Gastrocnemius medialis (tissue), 4 donors: Measurements from ENCODE around the gene PTPRT. TPM values are rescaled to one million over a fixed set of nuclear protein-coding genes. Genes with fewer than 3 reads are reported as not detected.

Source experiments
- ATAC-seq, 2 donors: fragments of 150-250 bp; one replicate each; pipeline ENCODE4 v1.9.1; 2016
- DNase-seq, 2 donors: peaks; one replicate each; pipeline ENCODE4 v3.0.0-alpha.2; 2019
- H3K27ac ChIP-seq, 4 donors: fragments of 200-600 bp; sonication (generic); 1 replicate in 1 of 4; 2 replicates in 3 of 4; pipeline ENCODE4 v1.5.1; 2016 to 2018; ENCODE audit warnings: mild to moderate bottlenecking in 2 of 4, moderate library complexity in 1 of 4
- H3K27me3 ChIP-seq, 3 donors: fragments of 200-600 bp; sonication (generic) in 2 of 3; 1 replicate in 1 of 3; 2 replicates in 2 of 3; pipeline versions ENCODE4 v1.5.1 to v1.6.0; 2016 to 2019; ENCODE audit warnings: mild to moderate bottlenecking in 1 of 3, moderate library complexity in 1 of 3
- H3K36me3 ChIP-seq, 2 donors: fragments of 200-600 bp; sonication (generic) in 1 of 2; one replicate each; pipeline ENCODE4 v1.5.1; 2017 to 2018
- H3K4me1 ChIP-seq, 2 donors: fragments of 200-600 bp; sonication (generic) in 1 of 2; one replicate each; pipeline ENCODE4 v1.5.1; 2016 to 2017; ENCODE audit warnings: mild to moderate bottlenecking in 2 of 2
- H3K4me3 ChIP-seq, 4 donors: fragments of 200-600 bp; sonication (generic) in 3 of 4; 1 replicate in 1 of 4; 2 replicates in 3 of 4; pipeline ENCODE4 v1.5.1; 2016 to 2019; ENCODE audit warnings: mild to moderate bottlenecking in 2 of 4
- H3K9me3 ChIP-seq, 3 donors: fragments of 200-600 bp; sonication (generic) in 2 of 3; 1 replicate in 1 of 3; 2 replicates in 2 of 3; pipeline ENCODE4 v1.5.1; 2016 to 2019
- POLR2A ChIP-seq, 2 donors: fragments of 450-650 bp; IDR thresholded peaks; one replicate each; pipeline ENCODE4 v1.6.1; 2017; ENCODE audit warnings: antibody characterized with exemption in 2 of 2, mild to moderate bottlenecking in 2 of 2, moderate library complexity in 2 of 2
- in situ Hi-C, 4 donors: fragments of 200-750 bp; cut with MboI; loops; one replicate each; pipeline versions ENCODE4 v1.15.0 to v1.8.0; 2017; ENCODE audit warnings: low sequenced_read_pairs in 4 of 4
- intact Hi-C: fragments of 100-400 bp; cut with DNase I; formaldehyde crosslinking; loops from one replicate; pipeline ENCODE4 v1.15.1; 2023; ENCODE audit warnings: low total_unique reads
- total RNA-seq, 4 donors: library from RNA; depleted of rRNA; stranded (reverse); fragments of >200 nt; gene quantifications; one replicate each; pipeline versions ENCODE4 v1.1.0 to v1.2.3, GENCODE V29; 2016
- TF ChIP-seq, protein P1 (sequence below), 5 experiments: fragments of 450-650 bp in 3 of 5; fragments of 200-600 bp in 2 of 5; sonication (generic) in 2 of 5; IDR thresholded peaks in 4 of 5; conservative IDR thresholded peaks in 1 of 5; 1 replicate in 4 of 5; 2 replicates in 1 of 5; pipeline ENCODE4 v1.5.1; 2016 to 2019; ENCODE audit warnings: antibody characterized with exemption in 5 of 5, mild to moderate bottlenecking in 3 of 5, moderate library complexity in 3 of 5

PTPRT gene
- total RNA-seq, 4 donors from 2014 or later: not detected

- H3K9me3 ChIP-seq: no peaks in the 10 kb centered on the region
- no peaks in the 10 kb centered on the region for H3K4me1 ChIP-seq
- no peak overlapping the region for H3K4me3 ChIP-seq
- intact Hi-C loops (no loop called here), in situ Hi-C loops (no loop called here)
- DNase-seq: no peak
- no peak overlapping the region for H3K27ac ChIP-seq
- TF ChIP-seq POLR2A (IDR thresholded peaks at IDR 0.05): no peak
- TF ChIP-seq, protein P1, sequence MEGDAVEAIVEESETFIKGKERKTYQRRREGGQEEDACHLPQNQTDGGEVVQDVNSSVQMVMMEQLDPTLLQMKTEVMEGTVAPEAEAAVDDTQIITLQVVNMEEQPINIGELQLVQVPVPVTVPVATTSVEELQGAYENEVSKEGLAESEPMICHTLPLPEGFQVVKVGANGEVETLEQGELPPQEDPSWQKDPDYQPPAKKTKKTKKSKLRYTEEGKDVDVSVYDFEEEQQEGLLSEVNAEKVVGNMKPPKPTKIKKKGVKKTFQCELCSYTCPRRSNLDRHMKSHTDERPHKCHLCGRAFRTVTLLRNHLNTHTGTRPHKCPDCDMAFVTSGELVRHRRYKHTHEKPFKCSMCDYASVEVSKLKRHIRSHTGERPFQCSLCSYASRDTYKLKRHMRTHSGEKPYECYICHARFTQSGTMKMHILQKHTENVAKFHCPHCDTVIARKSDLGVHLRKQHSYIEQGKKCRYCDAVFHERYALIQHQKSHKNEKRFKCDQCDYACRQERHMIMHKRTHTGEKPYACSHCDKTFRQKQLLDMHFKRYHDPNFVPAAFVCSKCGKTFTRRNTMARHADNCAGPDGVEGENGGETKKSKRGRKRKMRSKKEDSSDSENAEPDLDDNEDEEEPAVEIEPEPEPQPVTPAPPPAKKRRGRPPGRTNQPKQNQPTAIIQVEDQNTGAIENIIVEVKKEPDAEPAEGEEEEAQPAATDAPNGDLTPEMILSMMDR (IDR thresholded peaks at IDR 0.05 in 4 of 5, conservative IDR thresholded peaks at IDR 0.05 in 1 of 5): no peak
- ATAC-seq: no peak
- H3K36me3 ChIP-seq: no peaks in the 10 kb centered on the region
- no peaks in the 10 kb centered on the region for H3K27me3 ChIP-seq
Observed at GRCh38 chr20:42380287-42380686, 809.4 kb downstream of the PTPRT start.

DNA sequence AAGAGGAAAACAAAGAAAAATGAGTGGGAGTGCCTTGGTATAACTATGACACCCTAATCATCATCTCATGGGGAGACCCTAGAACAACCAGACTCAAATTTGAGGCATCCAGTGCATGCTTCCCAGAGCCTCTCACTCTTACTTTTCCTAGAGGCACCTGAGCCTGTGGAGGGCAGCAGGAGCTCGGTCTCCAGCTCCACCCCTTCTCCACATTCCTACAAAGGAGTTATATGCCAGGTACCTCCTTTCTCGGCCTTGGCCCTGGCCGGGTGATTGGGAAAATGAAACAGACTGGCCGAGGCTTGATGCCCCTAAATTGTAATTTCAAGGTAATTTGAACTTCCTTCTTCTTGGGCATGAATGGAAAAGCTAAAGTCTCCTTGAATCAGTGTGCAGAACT lies 810.3 kb downstream of the PTPRT start:
- Histone ChIP-seq H3K27ac (no peak overlapping the region), H3K9me3 (no peaks in the 10 kb centered on the region), H3K4me3 (no peak overlapping the region), H3K27me3 (no peaks in the 10 kb centered on the region), H3K36me3 (no peaks in the 10 kb centered on the region), H3K4me1 (no peaks in the 10 kb centered on the region)
- in situ Hi-C loops: no loop called here
- ATAC-seq: no peak
- intact Hi-C loops: no loop called here
- no peak for TF ChIP-seq POLR2A (IDR thresholded peaks at IDR 0.05)
- TF ChIP-seq, protein P1 (IDR thresholded peaks at IDR 0.05 in 4 of 5, conservative IDR thresholded peaks at IDR 0.05 in 1 of 5): no peak
- DNase-seq: no peak

DNA sequence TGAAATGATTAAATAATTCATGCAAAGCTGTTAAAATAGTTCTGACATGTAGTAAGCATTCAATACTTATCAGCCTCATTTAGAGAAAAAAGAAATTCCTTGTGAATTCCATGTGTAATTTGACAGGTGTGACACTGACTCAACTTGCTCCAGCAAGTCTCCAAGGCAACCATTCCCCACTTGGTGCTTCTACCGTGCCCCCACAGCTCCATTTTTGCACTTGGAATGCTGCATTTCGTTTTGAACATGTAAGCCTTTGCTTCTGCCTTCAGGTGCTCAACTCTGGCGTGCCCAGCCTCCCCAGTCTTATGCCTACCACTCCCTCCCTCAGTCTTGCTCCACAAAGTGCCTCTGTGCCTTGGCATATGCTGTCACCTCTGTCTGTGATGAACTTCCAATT lies 810.9 kb downstream of the PTPRT start:
- H3K27ac ChIP-seq: no peak overlapping the region
- H3K4me3 ChIP-seq: no peak overlapping the region
- DNase-seq (no peak), ATAC-seq (no peak)
- in situ Hi-C loops: no loop called here
- TF ChIP-seq, protein P1 (IDR thresholded peaks at IDR 0.05 in 4 of 5, conservative IDR thresholded peaks at IDR 0.05 in 1 of 5): no peak
- TF ChIP-seq POLR2A (IDR thresholded peaks at IDR 0.05): no peak
- no peaks in the 10 kb centered on the region for H3K9me3 ChIP-seq
- H3K4me1 ChIP-seq: no peaks in the 10 kb centered on the region
- H3K27me3 ChIP-seq: no peaks in the 10 kb centered on the region
- intact Hi-C loops: no loop called here
- no peaks in the 10 kb centered on the region for H3K36me3 ChIP-seq

- Histone ChIP-seq H3K27ac (no peak overlapping the region), H3K4me3 (no peak overlapping the region), H3K9me3 (no peaks in the 10 kb centered on the region), H3K36me3 (no peaks in the 10 kb centered on the region), H3K4me1 (no peaks in the 10 kb centered on the region), H3K27me3 (no peaks in the 10 kb centered on the region)
- in situ Hi-C loops (no loop called here), intact Hi-C loops (no loop called here)
- DNase-seq: no peak
- TF ChIP-seq, protein P1 (IDR thresholded peaks at IDR 0.05 in 4 of 5, conservative IDR thresholded peaks at IDR 0.05 in 1 of 5): no peak
- TF ChIP-seq POLR2A (IDR thresholded peaks at IDR 0.05): no peak
- ATAC-seq: no peak
Observed at GRCh38 chr20:42376131-42376530, 813.6 kb downstream of the PTPRT start.

- TF ChIP-seq POLR2A (IDR thresholded peaks at IDR 0.05): no peak
- TF ChIP-seq, protein P1 (IDR thresholded peaks at IDR 0.05 in 4 of 5, conservative IDR thresholded peaks at IDR 0.05 in 1 of 5): no peak
- in situ Hi-C loops: no loop called here
- no peak overlapping the region for H3K27ac ChIP-seq
- intact Hi-C loops: no loop called here
- no peak for DNase-seq
- H3K27me3 ChIP-seq: no peaks in the 10 kb centered on the region
- H3K9me3 ChIP-seq: no peaks in the 10 kb centered on the region
- no peak overlapping the region for H3K4me3 ChIP-seq
- no peaks in the 10 kb centered on the region for H3K4me1 ChIP-seq
- H3K36me3 ChIP-seq: no peaks in the 10 kb centered on the region
- no peak for ATAC-seq
Observed at GRCh38 chr20:42373049-42373448, 816.7 kb downstream of the PTPRT start.
